ENCODE data around the gene TULP4.

TULP4 gene

DNA sequence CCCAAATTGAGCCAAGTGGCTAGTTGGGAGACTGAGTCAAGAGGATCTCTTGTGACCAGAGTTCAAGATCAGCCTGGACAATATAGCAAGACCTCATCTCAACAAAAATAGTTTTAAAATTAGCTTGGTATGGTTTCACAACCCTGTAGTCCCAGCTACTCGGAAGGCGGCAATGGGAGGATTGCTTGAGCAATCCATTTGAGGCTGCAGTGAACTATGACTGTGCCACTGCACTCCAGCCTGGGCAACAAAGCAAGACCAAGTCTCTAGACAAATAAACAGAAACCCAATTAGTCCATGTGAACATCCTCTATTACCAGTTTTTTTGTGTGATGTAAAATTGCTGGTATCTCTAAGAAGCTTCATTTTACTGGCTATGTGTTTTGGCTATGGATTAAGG is 106.2 kb downstream of the TULP4 start:
- no peak for DNase-seq (ENCODE audit: low read depth in 2 of 2)

DNA sequence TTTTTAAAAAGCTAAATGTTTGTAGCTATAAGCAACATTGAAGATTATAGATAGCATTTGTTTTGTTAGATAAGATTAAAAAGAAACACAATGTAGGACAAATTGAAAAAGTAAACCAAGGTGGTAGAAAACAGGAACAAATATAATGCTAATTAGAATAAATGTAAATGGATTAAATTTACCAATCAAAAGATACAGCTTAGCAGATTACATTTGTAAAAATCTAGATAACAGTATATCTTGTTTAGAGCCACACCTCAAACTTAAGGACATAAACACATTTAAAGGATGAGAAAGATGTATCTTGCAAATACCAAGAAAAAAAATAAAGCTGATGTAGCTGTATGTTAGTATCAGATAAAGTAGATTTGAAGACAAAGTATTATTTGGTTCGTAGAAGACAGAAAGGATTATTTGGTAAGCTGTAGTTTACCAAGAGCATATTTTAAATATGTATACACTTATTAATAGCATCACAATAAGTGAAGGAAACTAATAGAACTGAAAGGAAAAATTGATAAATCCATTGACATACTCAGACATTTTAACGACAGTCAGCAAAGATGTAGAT is 107.2 kb downstream of the TULP4 start:
- no peak for DNase-seq (ENCODE audit: low read depth in 2 of 2)

DNA sequence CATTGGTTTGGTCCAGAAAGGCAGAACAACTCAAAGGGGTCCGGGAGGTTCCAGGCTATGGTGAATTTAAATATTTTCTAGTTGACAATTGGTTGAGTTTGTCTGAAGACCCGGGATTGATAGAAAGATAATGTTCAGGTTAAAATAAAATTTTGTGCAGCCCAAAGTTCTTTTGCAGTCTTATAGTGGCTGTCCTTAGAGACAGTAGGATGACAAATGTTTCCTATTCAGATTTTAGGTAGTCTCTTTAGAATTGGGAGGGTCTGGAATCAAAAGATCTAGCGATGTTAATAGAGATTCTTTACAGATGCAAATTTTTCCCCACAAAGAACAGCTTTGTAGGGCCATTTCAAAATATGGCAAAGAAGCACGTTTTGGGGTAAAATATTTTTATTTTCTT is 109.1 kb downstream of the TULP4 start:
- no peak for DNase-seq (ENCODE audit: low read depth in 2 of 2)

DNA sequence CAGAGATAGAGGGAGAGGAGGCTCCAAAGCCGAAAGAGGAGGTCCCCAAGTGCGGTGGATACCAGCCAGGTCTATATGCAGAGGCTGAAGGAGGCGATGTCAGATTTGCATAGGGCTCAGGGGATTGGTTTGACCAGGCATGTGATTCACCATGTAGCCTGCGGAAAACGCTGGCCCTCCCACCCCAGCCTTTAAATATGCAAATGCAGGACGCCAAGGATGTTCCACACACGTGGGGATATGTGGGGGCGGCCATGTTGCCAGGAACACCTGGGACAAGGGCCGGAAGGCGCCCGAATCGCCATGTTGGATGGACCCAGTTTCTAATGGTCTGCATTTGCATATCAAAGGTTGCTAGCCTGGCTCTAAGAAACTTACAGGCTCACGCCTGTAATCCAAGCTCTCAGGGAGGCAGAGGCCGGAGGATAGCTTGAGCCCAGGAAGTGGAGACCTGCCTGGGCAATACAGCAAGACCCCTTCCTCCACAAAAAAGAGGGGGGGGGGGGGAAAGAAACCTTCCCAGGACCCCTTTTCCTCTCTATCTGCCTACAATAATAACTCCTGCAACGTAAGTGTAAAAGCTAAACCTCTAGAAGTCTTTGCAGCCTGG is 110.5 kb downstream of the TULP4 start:
- DNase-seq (ENCODE audit: low read depth in 2 of 2): no peak

DNA sequence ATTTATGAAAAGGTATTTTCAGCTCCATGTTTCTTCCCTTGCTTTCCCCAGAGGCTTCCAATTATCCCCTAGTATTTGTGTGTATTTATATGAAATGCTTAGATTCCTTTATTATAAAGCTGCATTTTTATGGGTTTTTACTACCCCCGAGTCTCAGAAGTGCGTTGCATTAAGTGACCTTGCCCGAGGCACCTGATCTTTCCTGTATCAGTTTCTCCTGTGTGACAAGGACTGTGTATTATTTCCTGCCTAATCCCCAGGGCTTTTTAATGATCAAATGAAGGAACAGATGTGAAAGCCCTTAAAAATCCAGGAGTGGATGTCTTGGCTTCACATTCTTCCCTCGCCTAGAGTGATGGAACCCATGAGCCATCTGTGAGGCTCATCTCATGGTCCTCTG is 118.8 kb downstream of the TULP4 start:
- no peak for DNase-seq (ENCODE audit: low read depth in 2 of 2)

DNA sequence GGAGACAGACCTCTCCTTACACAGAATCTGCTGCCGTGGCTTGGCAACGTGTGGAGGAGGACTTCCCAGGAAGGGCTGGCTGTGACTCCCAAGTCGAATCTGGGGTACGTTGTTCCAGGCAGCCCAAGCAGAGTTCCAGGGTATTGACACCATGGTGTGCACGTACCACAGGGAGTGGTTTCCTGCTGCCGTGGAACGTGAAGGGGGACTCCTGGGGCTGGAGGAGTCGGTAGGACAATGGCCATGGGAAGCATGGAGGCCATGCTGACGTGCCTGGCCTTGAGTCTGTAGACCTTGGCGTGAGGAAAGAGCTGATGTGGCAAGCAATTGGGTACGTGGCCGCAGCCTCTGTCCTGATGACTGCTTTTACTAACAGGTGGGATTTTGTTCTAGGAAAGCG is 119.3 kb downstream of the TULP4 start:
- DNase-seq (ENCODE audit: low read depth in 2 of 2): no peak

DNA sequence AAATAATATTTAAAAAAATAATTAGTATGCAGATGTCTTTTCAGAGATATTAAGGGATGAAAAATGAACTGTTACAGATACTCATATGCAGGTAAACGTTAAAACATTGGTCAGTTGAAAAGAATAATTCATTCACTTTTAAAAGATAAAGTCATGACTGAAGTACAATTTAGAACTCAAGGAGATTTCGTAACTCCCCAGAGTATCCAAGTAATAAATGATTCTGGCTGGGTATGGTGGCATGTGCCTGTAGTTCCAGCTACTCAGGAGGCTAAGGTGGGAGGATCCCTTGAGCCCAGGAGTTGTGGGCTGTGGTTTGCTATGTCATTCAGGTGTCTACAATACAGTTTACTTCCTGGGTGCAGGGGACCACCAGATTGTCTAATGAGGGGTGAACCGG is 125.3 kb downstream of the TULP4 start:
- DNase-seq (ENCODE audit: low read depth in 2 of 2): no peak

DNA sequence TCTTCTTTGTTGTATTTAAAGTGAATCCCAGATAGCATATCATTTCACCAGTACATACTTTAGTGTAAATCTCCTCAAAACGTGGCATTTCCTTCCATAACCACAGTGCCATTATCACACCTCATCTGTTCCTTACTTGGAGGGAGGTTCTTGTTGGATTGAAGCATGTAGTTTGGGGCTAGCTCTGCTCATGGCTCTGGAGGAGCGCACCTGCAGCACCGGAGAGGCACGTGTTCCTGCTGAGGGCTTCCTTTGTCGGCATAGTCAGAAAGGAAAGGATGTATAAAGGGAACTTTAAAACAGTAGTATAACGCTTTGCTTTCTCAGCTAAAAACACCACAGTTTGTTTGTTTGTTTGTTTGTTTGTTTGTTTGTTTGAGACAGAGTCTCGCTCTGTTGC is 126.0 kb downstream of the TULP4 start:
- no peak for DNase-seq (ENCODE audit: low read depth in 2 of 2)

DNA sequence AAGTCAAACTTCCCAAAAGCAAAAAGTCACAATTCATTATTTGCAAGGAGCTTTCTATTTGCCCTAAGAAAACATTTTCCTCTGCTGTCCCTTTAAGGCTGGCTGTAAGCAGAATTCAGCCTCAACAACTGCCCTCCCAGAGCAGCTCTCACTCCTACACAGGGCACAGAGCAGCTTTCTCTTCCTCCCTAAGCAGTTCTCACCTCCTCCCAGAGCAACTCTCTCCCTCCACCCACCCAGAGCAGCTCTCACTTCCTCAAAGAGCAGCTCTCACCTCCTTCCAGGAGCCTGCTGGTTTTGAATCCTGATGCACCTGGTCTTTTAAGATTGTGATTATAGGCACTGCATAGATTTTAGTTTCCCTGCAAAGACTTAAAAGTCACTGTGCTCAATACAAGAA is 127.0 kb downstream of the TULP4 start:
- DNase-seq (ENCODE audit: low read depth in 2 of 2): no peak

DNA sequence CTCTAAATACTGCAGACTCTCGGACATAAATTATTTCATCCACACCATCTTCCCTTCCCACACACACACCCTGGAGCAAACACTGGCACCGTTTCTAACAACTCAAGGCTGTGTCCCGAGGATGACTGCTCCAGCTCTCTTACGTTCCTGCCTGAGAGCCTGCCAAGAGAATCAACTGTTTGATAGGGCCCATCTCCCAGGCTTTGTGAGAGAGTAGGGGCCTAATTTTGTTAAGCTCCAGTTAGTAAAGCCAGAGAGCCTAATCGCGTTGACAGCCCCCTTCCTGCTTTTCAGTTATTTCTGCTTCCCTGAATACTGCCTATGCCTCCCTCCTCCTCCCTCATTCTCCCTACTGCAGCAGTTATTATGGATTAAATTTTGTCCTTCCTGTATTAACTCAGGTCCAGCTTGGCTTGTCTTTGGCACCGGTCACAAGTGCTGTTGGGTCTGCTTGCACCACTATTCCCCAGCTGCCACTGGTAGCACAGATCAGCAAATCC is 129.5 kb downstream of the TULP4 start:
- DNase-seq (ENCODE audit: low read depth in 2 of 2): no peak

DNA sequence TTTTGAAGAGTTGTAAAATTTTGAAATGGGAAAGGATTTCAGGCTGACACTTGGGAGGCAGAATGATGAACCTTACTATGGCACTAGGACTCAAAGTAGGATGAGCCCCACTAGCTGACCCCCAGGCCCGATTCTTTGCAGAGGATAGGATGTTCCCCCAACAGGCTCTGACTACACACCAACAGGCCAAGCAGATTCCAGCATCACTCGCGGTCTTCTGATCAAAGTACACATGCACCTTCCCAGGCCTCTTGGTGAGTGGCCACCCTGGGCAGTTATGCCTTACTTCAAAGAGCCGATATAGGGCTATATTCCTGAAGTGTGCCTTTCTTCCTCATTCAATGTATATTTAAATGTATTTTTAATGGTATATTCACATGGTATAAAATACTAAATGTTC is 130.0 kb downstream of the TULP4 start:
- DNase-seq (ENCODE audit: low read depth in 2 of 2): no peak

DNA sequence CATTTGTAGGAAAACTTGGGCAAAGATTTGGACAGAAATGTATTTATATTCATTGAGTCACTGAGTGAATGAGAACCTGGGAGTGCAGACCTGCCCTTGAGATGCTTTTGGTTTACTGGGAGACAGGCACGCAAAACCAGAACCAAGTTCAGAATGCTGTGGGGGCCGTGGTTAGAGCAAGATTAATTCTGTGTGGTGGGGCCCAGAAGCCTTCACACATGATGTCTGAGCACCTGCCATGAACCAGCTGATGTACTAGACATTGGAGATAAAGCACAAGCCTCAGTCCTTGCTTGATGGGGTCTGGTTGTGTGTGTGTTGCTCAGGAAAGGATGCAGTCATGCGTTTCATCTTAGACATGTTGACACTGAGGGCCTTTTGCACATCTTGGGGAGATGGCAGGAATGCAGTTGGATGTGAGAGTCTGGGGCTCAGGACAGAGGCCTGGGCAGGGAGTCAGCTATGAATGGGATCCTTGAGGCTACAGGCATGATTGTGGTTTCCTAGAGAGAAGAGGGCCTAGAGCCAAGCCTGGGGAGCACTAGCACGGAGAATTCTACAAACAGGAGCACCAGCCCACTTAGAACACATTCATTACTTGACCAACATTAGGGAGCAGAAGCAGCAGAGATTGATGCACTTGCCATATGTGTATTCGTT is 133.3 kb downstream of the TULP4 start:
- DNase-seq (ENCODE audit: low read depth in 2 of 2): no peak

DNA sequence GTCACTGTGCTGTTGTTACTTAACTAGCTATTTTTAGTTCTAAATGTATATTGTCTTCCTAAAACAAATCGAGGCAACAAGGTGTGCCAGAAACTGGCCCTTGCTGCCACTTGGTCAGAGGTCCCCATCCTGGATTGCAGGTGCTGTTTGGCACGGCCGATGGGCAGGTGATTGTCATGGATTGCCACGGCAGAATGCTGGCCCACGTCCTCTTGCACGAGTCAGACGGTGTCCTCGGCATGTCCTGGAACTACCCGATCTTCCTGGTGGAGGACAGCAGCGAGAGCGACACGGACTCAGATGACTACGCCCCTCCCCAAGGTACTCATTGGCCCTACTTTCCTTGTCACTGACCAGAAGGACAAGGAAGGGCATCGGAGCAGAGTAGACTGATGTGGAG is 136.6 kb downstream of the TULP4 start:
- DNase-seq (ENCODE audit: low read depth in 2 of 2): no peak

DNA sequence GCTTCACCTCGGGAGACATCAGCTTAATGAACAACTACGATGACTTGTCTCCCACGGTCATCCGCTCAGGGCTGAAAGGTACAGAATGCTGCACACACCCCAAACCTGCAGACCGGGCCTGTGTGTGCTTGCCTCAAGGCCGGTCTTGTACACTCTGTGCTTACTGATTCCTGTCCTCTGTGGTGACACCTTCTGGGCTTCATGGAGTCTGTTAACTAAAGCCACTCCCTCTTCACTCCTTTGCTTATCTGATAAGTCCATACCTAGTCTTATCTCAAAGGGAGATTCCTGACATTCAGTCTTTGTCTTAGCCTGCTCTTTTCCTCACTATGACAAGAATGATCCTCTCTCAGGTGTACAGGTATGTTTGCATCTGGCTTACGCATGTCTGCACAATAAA is 139.9 kb downstream of the TULP4 start:
- no peak for DNase-seq (ENCODE audit: low read depth in 2 of 2)

DNA sequence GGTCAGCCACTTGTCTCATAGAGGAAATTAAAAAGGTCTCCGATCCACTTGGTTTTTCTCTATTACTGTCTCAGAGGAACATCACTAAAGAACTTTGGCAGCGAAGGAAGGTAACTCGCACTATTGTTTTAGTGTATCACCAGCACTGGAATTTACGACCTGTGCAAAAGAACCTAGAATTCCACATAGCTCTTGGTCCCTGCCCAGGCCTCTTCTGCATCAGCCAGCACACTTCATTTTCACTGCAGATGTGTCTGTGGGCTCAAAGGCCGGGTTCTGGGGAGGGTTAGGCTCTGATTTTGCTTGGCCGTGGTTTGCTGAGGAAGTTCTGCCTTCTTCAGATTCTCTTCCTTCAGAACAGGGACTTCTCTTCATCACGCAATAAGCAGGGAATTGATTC is 144.9 kb downstream of the TULP4 start:
- no peak for DNase-seq (ENCODE audit: low read depth in 2 of 2)

DNA sequence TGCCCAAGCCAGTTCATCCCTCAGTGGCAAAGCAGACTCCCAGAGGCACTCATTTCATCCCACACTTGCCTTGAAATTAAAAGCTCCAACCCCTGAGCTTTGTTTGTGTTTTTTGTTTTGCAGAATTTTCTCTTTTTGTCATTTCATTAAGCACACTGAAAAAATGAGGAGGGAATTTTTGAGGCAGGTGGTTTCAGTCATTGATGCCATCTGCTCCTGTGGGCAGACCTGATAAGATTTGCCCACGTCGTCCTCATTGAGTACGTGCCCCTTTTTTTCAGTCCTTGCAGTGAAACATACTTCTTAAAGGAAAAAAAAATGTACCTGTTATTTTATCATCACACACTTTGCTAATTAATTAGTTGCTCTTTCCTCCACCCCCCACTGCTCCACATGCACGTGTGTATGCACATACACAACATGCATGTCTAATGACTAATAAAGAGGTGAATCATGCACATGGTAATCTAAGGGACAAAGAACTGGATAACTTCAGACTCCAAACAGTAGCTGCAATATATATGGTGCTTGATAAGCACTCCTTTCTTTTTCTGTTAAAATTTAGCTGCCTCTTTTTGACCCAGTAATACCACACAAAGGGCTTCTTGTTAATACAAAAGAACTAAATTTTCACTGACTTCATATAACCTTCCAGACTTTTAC is 145.5 kb downstream of the TULP4 start:
- no peak for DNase-seq (ENCODE audit: low read depth in 2 of 2)

DNA sequence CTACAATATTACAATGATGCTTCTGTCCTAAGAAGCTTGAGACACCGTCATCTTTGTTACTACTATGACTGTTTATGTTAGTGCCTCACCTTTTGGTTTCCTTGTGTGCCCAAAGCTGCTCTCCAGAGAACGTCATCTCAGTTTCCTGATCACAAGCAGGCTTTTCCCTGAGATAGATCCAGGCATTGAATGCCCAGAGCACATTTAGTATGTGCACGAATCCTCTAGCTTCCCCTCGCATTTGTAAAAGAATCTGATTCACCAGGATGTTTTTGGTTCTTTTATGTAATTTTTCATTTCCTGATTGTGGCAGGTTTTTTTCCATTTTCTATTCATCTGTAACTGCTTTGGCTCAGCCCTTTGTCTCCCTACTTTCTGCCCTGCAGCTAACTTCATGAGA is 147.5 kb downstream of the TULP4 start:
- no peak for DNase-seq (ENCODE audit: low read depth in 2 of 2)

DNA sequence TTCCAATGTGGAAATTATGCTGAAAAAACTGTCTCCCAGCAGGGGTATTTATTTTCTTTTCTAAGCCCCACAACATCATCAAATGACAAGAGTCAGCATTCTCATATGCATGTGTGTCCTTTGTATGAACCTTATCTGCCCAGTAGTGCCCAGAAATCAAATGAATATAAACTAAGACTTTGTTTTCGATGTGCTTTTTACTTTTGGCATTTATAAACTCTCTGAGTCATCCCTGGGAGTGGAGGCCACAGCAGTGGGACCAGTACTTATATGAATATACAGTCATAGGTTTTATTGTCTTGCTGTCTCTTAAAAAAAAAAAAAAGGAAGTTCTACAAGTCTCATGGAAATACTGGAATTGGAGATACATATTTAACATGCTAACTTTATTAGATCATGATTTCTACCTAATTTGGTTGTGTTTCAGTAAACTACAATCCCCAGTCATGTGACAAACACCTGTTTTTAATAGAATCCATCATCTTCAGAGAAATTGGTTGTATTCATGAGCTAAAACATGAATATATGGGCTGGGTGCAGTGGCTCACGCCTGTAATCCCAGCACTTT is 148.4 kb downstream of the TULP4 start:
- no peak for DNase-seq (ENCODE audit: low read depth in 2 of 2)

DNA sequence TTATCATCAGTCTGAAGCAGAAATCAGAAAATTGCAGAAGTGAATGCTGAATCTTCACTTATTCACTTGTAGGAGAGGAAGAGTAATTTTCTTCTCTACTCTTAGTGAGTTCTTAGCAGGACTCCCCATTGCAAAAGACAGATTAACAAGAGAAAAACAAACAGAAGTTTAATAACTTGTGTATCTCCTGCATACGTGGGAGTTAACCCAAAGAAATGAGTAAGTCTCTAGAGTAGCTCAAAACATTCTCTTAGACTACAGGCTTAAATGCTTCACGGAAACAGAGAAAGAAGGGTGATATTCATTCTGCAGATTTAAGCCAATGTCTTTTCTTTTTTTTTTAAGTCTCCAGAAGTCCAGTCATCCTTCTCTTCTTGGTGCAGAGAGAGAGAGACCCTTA is 149.7 kb downstream of the TULP4 start:
- DNase-seq (ENCODE audit: low read depth in 2 of 2): no peak

DNA sequence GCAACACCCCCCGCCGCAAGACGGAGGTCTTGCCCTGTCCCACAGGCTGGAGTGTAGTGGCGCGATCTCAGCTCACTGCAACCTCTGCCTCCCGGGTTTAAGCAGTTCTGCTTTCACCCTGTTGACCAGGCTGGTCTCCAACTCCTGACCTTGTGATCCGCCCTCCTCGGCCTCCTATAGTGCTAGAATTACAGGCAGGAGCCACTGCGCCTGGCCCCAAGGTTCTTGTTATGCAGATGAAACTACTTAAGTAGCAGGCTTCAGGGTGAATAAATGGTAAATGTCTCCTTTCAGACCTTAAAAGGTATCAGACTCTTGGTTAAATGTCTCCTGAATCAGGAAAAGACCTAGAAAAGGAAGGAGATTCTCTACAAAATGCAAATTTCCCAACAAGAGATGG is 152.2 kb downstream of the TULP4 start:
- DNase-seq (ENCODE audit: low read depth in 2 of 2): no peak

DNA sequence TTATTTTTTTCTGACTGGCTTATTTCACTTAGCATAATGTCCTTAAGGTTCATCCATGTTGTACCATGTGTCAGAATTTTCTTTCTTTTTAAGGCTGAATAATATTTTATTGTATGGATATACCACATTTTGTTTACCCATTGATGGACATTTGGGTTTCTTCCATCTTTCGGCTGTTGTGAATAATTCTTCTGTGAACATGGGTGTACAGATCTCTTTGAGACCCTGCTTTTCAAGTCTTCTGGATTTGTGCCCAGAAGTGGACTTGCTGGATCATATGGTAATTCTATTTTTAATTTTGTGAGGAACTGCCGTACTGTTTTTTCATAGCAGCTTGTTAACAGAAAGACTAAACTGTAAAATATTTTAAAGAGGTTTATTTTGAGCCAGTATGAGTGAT is 153.0 kb downstream of the TULP4 start:
- no peak for DNase-seq (ENCODE audit: low read depth in 2 of 2)

DNA sequence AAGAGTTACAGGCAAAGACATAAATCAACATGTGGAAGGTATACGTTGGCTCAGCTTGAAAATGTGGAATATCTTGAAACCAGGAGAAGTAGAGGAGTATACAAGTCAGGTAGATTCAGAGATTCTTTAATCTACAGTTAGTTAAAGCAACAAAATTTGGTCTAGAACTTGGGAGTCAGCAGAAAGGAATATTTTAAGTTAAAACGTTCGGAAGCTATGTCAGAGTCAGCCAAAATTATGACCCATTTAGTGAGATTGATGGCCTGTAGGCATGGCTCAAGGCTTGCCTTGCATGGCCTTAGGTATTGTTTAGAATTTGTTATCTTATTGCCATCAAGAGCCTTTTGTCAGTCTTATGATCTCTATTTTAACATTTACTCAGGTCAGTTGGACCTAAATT is 153.5 kb downstream of the TULP4 start:
- DNase-seq (ENCODE audit: low read depth in 2 of 2): no peak

DNA sequence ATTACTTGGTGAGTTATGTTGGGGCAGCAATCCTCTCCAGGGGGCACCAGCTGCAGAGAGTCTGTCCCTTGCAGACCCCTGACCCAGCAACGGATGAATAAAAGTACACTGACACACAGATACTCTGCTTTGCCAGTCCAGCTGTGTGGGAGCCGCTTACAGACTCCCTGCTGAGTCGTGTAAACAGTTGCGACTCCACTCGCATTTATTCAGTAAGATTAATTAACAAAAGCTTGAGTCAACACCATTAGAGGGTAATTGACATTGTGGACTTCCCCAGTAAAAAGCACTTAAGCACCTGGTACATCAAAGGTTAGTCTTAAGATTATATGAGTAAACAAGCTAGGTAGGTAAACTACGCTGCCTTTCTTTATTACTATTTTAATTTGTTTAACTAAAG is 155.7 kb downstream of the TULP4 start:
- no peak for DNase-seq (ENCODE audit: low read depth in 2 of 2)

Measured in stimulated activated CD4-positive, alpha-beta T cell treated with anti-CD3 and anti-CD28 coated beads, Interleukin-4, amount 100 ng/mL, for 48 hours (primary cell).